Measurements from ENCODE around the gene AKNAD1.

DNA sequence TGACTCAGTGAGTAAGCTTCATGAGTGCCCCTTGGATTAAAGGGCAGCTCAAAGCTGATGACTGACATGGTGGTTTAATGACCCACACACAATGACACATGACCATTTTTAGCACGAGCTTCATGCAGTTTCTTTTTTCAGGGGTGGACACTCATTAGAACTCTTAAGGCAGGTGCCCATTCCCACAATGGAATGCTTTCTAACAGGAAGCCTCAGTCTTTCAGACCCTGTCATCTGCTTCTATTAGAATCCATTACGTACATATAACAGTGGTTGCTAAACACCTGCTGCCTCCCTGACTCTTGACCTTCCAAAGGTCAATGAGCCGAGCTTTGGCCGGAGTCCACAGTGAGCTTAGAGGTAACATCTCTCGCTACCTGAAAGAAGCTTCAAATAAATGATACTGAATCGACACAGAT is 27.4 kb downstream of the AKNAD1 start:
- TF ChIP-seq, protein P1, sequence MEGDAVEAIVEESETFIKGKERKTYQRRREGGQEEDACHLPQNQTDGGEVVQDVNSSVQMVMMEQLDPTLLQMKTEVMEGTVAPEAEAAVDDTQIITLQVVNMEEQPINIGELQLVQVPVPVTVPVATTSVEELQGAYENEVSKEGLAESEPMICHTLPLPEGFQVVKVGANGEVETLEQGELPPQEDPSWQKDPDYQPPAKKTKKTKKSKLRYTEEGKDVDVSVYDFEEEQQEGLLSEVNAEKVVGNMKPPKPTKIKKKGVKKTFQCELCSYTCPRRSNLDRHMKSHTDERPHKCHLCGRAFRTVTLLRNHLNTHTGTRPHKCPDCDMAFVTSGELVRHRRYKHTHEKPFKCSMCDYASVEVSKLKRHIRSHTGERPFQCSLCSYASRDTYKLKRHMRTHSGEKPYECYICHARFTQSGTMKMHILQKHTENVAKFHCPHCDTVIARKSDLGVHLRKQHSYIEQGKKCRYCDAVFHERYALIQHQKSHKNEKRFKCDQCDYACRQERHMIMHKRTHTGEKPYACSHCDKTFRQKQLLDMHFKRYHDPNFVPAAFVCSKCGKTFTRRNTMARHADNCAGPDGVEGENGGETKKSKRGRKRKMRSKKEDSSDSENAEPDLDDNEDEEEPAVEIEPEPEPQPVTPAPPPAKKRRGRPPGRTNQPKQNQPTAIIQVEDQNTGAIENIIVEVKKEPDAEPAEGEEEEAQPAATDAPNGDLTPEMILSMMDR (IDR thresholded peaks at IDR 0.05; ENCODE audit: low read depth, low read length) = no peak
- no peak for TF ChIP-seq MYC (IDR thresholded peaks at IDR 0.05; ENCODE audit: low read depth, low read length)
- no peak for TF ChIP-seq POLR2A (IDR thresholded peaks at IDR 0.05; ENCODE audit: extremely low read depth, insufficient read length)
